Measurements from ENCODE around the gene EML1. TPM values are rescaled to one million over a fixed set of nuclear protein-coding genes. Genes with fewer than 3 reads are reported as not detected.

The EML1 gene
- total RNA-seq, 2 experiments from 2014 or later: 0.59 TPM; not detected in 1

GRCh38 chr14:99786511-99786989, 6.7 kb upstream of the EML1 start:
- intact Hi-C loops (cut with DNase I, micrococcal nuclease): loop anchor here in 1 of 2 experiments (10.0 kb wide), 1 partner anchor 302 kb away; the partner anchor contains the start of genes CCNK and SETD3
- H3K9me3 ChIP-seq (ENCODE audit: control insufficient read depth in 1 of 2, insufficient read depth in 1 of 2, low read length in 2 of 2): no peaks in the 10 kb centered on the region
- ATAC-seq (ENCODE audit: poor library complexity): no peak
- H3K27ac ChIP-seq (ENCODE audit: low read depth in 1 of 2, low read length in 2 of 2): no peak overlapping the region
- H3K27me3 Mint-ChIP-seq: peaks cover 8% of the 10 kb centered on the region
- no peak for TF ChIP-seq CTCF (IDR thresholded peaks at IDR 0.05)
- H3K27me3 ChIP-seq (ENCODE audit: control insufficient read depth in 1 of 2, insufficient read depth in 2 of 2, low read length in 2 of 2): no peaks in the 10 kb centered on the region
- H3K4me3 ChIP-seq (ENCODE audit: low read length): no peak overlapping the region
- ChIA-PET POLR2A (no interaction called here), CTCF (interaction anchor here (0.6 kb wide), 1 partner anchor 11 kb away, joined by 4 read pairs; no protein-coding TSS in a partner anchor)
- H3K4me1 Mint-ChIP-seq (ENCODE audit: low read depth): peaks cover 19% of the 10 kb centered on the region
- no peaks in the 10 kb centered on the region for H3K36me3 Mint-ChIP-seq (ENCODE audit: low read depth)
- H3K9me3 Mint-ChIP-seq: no peaks in the 10 kb centered on the region
- H3K4me3 Mint-ChIP-seq: no peak overlapping the region
- H3K36me3 ChIP-seq (ENCODE audit: insufficient read depth, low read length): no peaks in the 10 kb centered on the region
- H3K4me1 ChIP-seq (ENCODE audit: insufficient read depth, low read length): no peaks in the 10 kb centered on the region
- H3K27ac Mint-ChIP-seq: no peak overlapping the region
- no peak for DNase-seq

GRCh38 chr14:99788713-99789112, 4.5 kb upstream of the EML1 start:
- H3K27me3 Mint-ChIP-seq: peaks cover 2% of the 10 kb centered on the region
- no peaks in the 10 kb centered on the region for H3K9me3 Mint-ChIP-seq
- Histone ChIP-seq H3K4me3 (ENCODE audit: low read length) (no peak overlapping the region), H3K9me3 (ENCODE audit: control insufficient read depth in 1 of 2, insufficient read depth in 1 of 2, low read length in 2 of 2) (no peaks in the 10 kb centered on the region), H3K27ac (ENCODE audit: low read depth in 1 of 2, low read length in 2 of 2) (no peak overlapping the region), H3K4me1 (ENCODE audit: insufficient read depth, low read length) (peaks cover 6% of the 10 kb centered on the region), H3K27me3 (ENCODE audit: control insufficient read depth in 1 of 2, insufficient read depth in 2 of 2, low read length in 2 of 2) (peaks cover 0 to 3% of the 10 kb centered on the region in 2 experiments), H3K36me3 (ENCODE audit: insufficient read depth, low read length) (no peaks in the 10 kb centered on the region)
- CTCF ChIA-PET: no interaction called here
- no peak for ATAC-seq (ENCODE audit: poor library complexity)
- H3K27ac Mint-ChIP-seq: no peak overlapping the region
- H3K4me3 Mint-ChIP-seq: no peak overlapping the region
- peaks cover 29% of the 10 kb centered on the region for H3K4me1 Mint-ChIP-seq (ENCODE audit: low read depth)
- DNase-seq: no peak
- intact Hi-C loops (cut with DNase I, micrococcal nuclease): loop anchor here in 1 of 2 experiments (10.0 kb wide), 1 partner anchor 304 kb away; the partner anchor contains the start of genes CCNK and SETD3
- TF ChIP-seq CTCF (IDR thresholded peaks at IDR 0.05): no peak
- no peaks in the 10 kb centered on the region for H3K36me3 Mint-ChIP-seq (ENCODE audit: low read depth)
- POLR2A ChIA-PET: no interaction called here

- H3K4me1 Mint-ChIP-seq (ENCODE audit: low read depth): peaks cover 29% of the 10 kb centered on the region
- no peaks in the 10 kb centered on the region for H3K36me3 Mint-ChIP-seq (ENCODE audit: low read depth)
- ATAC-seq (ENCODE audit: poor library complexity) (no peak), DNase-seq (no peak)
- no peak overlapping the region for H3K4me3 Mint-ChIP-seq
- Histone ChIP-seq H3K9me3 (ENCODE audit: control insufficient read depth in 1 of 2, insufficient read depth in 1 of 2, low read length in 2 of 2) (no peaks in the 10 kb centered on the region), H3K4me1 (ENCODE audit: insufficient read depth, low read length) (peaks cover 8% of the 10 kb centered on the region), H3K27me3 (ENCODE audit: control insufficient read depth in 1 of 2, insufficient read depth in 2 of 2, low read length in 2 of 2) (peaks cover 3 to 7% of the 10 kb centered on the region in 2 experiments), H3K4me3 (ENCODE audit: low read length) (no peak overlapping the region), H3K36me3 (ENCODE audit: insufficient read depth, low read length) (no peaks in the 10 kb centered on the region), H3K27ac (ENCODE audit: low read depth in 1 of 2, low read length in 2 of 2) (no peak overlapping the region)
- H3K9me3 Mint-ChIP-seq: no peaks in the 10 kb centered on the region
- CTCF ChIA-PET: no interaction called here
- POLR2A ChIA-PET: no interaction called here
- H3K27me3 Mint-ChIP-seq: peaks cover 2% of the 10 kb centered on the region
- H3K27ac Mint-ChIP-seq: no peak overlapping the region
- no peak for TF ChIP-seq CTCF (IDR thresholded peaks at IDR 0.05)
- intact Hi-C loops (cut with DNase I, micrococcal nuclease): loop anchor here in 1 of 2 experiments (10.0 kb wide), 1 partner anchor 305 kb away; the partner anchor contains the start of genes CCNK and SETD3
These were observed 3.6 kb upstream of the EML1 start for GRCh38 chr14:99789581-99789980.

Measured in CD4-positive, alpha-beta T cell (primary cell).